Skeletal muscle tissue (tissue), 4 donors: Measurements from ENCODE around the gene TNS3. TPM values are rescaled to one million over a fixed set of nuclear protein-coding genes. Genes with fewer than 3 reads are reported as not detected.

Experiments used
- H3K27ac ChIP-seq: one replicate; pipeline ENCODE4 v1.7.0; 2013; ENCODE audit warnings: mild to moderate bottlenecking, low read depth, low read length, inconsistent platforms
- H3K27me3 ChIP-seq, 3 donors: one replicate each; pipeline ENCODE4 v1.7.0; 2013; ENCODE audit warnings: low read length in 3 of 3; ENCODE audit not compliant: control insufficient read depth in 3 of 3, insufficient read depth in 3 of 3
- H3K36me3 ChIP-seq, 3 donors: one replicate each; pipeline ENCODE4 v1.7.0; 2013; ENCODE audit warnings: low read length in 3 of 3; ENCODE audit not compliant: control insufficient read depth in 3 of 3, insufficient read depth in 3 of 3
- H3K4me1 ChIP-seq, 3 donors: one replicate each; pipeline ENCODE4 v1.7.0; 2013; ENCODE audit warnings: low read length in 3 of 3, mild to moderate bottlenecking in 3 of 3; ENCODE audit not compliant: control insufficient read depth in 3 of 3, insufficient read depth in 3 of 3
- H3K4me3 ChIP-seq, 3 donors: one replicate each; pipeline ENCODE4 v1.7.0; 2013; ENCODE audit warnings: low read length in 3 of 3
- H3K9ac ChIP-seq, 3 donors: one replicate each; pipeline ENCODE4 v1.7.0; 2013; ENCODE audit warnings: low read length in 3 of 3, mild to moderate bottlenecking in 3 of 3, moderate library complexity in 2 of 3, low read depth in 1 of 3
- H3K9me3 ChIP-seq, 3 donors: one replicate each; pipeline ENCODE4 v1.7.0; 2013; ENCODE audit warnings: low read length in 3 of 3; ENCODE audit not compliant: control insufficient read depth in 3 of 3
- total RNA-seq: library from RNA; depleted of rRNA; stranded (reverse); fragments of >200 nt; gene quantifications from one replicate; pipeline ENCODE4 v1.2.3, GENCODE V29; 2014
- donor health status: Osteomylitis.

The TNS3 gene
- total RNA-seq, 1 donor from 2014 or later, result 33.4 TPM

- Histone ChIP-seq H3K27ac (no peak overlapping the region), H3K9me3 (no peaks in the 10 kb centered on the region), H3K36me3 (no peaks in the 10 kb centered on the region), H3K4me3 (no peak overlapping the region), H3K9ac (no peak overlapping the region), H3K27me3 (no peaks in the 10 kb centered on the region), H3K4me1 (peaks cover 13 to 31% (median 30%) of the 10 kb centered on the region in 3 donors)
Observed at GRCh38 chr7:47553309-47553708, 28.6 kb downstream of the TNS3 start.

GRCh38 chr7:47552621-47553020 lies 29.3 kb downstream of the TNS3 start:
- no peak overlapping the region for H3K9ac ChIP-seq
- no peaks in the 10 kb centered on the region for H3K27me3 ChIP-seq
- H3K36me3 ChIP-seq, result no peaks in the 10 kb centered on the region
- peaks cover 7 to 24% (median 23%) of the 10 kb centered on the region in 3 donors for H3K4me1 ChIP-seq
- H3K27ac ChIP-seq, result no peak overlapping the region
- no peak overlapping the region for H3K4me3 ChIP-seq
- H3K9me3 ChIP-seq, result no peaks in the 10 kb centered on the region

GRCh38 chr7:47551668-47552440 lies 30.1 kb downstream of the TNS3 start:
- Histone ChIP-seq H3K36me3 (no peaks in the 10 kb centered on the region), H3K9me3 (no peaks in the 10 kb centered on the region), H3K4me3 (peak overlapping the region in 1 of 3 donors; percentile 11), H3K9ac (no peak overlapping the region), H3K27ac (no peak overlapping the region), H3K27me3 (no peaks in the 10 kb centered on the region), H3K4me1 (peaks cover 7 to 20% (median 18%) of the 10 kb centered on the region in 3 donors)

- Histone ChIP-seq H3K9ac (no peak overlapping the region), H3K4me3 (no peak overlapping the region), H3K27me3 (no peaks in the 10 kb centered on the region), H3K9me3 (no peaks in the 10 kb centered on the region), H3K36me3 (no peaks in the 10 kb centered on the region), H3K27ac (no peak overlapping the region), H3K4me1 (peaks cover 7 to 20% (median 15%) of the 10 kb centered on the region in 3 donors)
Observed at GRCh38 chr7:47550788-47551470, 31.0 kb downstream of the TNS3 start.

GRCh38 chr7:47549916-47550315 lies 32.0 kb downstream of the TNS3 start:
- no peaks in the 10 kb centered on the region for H3K36me3 ChIP-seq
- peaks cover 7 to 20% (median 15%) of the 10 kb centered on the region in 3 donors for H3K4me1 ChIP-seq
- H3K4me3 ChIP-seq, result no peak overlapping the region
- H3K27ac ChIP-seq, result no peak overlapping the region
- H3K27me3 ChIP-seq, result no peaks in the 10 kb centered on the region
- H3K9ac ChIP-seq, result no peak overlapping the region
- no peaks in the 10 kb centered on the region for H3K9me3 ChIP-seq

GRCh38 chr7:47549397-47549796 lies 32.5 kb downstream of the TNS3 start:
- Histone ChIP-seq H3K4me1 (peaks cover 7 to 20% (median 15%) of the 10 kb centered on the region in 3 donors), H3K27me3 (no peaks in the 10 kb centered on the region), H3K27ac (no peak overlapping the region), H3K9ac (no peak overlapping the region), H3K9me3 (no peaks in the 10 kb centered on the region), H3K4me3 (no peak overlapping the region), H3K36me3 (no peaks in the 10 kb centered on the region)

- H3K9me3 ChIP-seq, result no peaks in the 10 kb centered on the region
- no peaks in the 10 kb centered on the region for H3K36me3 ChIP-seq
- no peak overlapping the region for H3K9ac ChIP-seq
- peaks cover 7 to 20% (median 14%) of the 10 kb centered on the region in 3 donors for H3K4me1 ChIP-seq
- no peak overlapping the region for H3K4me3 ChIP-seq
- H3K27ac ChIP-seq, result no peak overlapping the region
- no peaks in the 10 kb centered on the region for H3K27me3 ChIP-seq
Observed at GRCh38 chr7:47548546-47548945, 33.4 kb downstream of the TNS3 start.

- Histone ChIP-seq H3K9me3 (no peaks in the 10 kb centered on the region), H3K27me3 (no peaks in the 10 kb centered on the region), H3K36me3 (peaks cover 0 to 2% (median 0%) of the 10 kb centered on the region in 3 donors), H3K4me3 (no peak overlapping the region), H3K4me1 (peaks cover 7 to 12% (median 12%) of the 10 kb centered on the region in 3 donors), H3K27ac (no peak overlapping the region), H3K9ac (no peak overlapping the region)
Observed at GRCh38 chr7:47546733-47547494, 35.0 kb downstream of the TNS3 start.

- no peak overlapping the region for H3K27ac ChIP-seq
- H3K9me3 ChIP-seq, result no peaks in the 10 kb centered on the region
- peaks cover 3 to 5% (median 5%) of the 10 kb centered on the region in 3 donors for H3K4me1 ChIP-seq
- H3K27me3 ChIP-seq, result no peaks in the 10 kb centered on the region
- H3K4me3 ChIP-seq, result no peak overlapping the region
- peaks cover 0 to 2% (median 0%) of the 10 kb centered on the region in 3 donors for H3K36me3 ChIP-seq
- H3K9ac ChIP-seq, result no peak overlapping the region
Observed at GRCh38 chr7:47546171-47546570, 35.7 kb downstream of the TNS3 start.
